Mesendoderm (in vitro differentiated cells): ENCODE results near the gene OR1N2. TPM values are rescaled to one million over a fixed set of nuclear protein-coding genes. Genes with fewer than 3 reads are reported as not detected.

Experiments used
- DNase-seq: peaks from one replicate; pipeline ENCODE4 v3.0.0; 2013
- H2AK5ac ChIP-seq: 2 replicates; pipeline ENCODE4 v1.6.1; 2013; ENCODE audit warnings: low read length, inconsistent platforms
- H2BK120ac ChIP-seq: 2 replicates; pipeline ENCODE4 v1.6.1; 2013; ENCODE audit warnings: low read depth, mild to moderate bottlenecking, low read length, moderate library complexity, mixed read lengths
- H2BK15ac ChIP-seq: replicated peaks from 2 replicates; pipeline ENCODE4 v1.6.1; 2013; ENCODE audit warnings: low read depth, mild to moderate bottlenecking, moderate library complexity
- H2BK5ac ChIP-seq: 2 replicates; pipeline ENCODE4 v1.6.1; 2013; ENCODE audit warnings: low read length, inconsistent platforms
- H3K18ac ChIP-seq: 2 replicates; pipeline ENCODE4 v1.6.1; 2013; ENCODE audit warnings: mild to moderate bottlenecking, low read length, mixed read lengths
- H3K23ac ChIP-seq: one replicate; pipeline ENCODE4 v1.6.1; 2013; ENCODE audit warnings: low read length
- H3K27ac ChIP-seq: 2 replicates; pipeline ENCODE4 v1.5.1; 2013; ENCODE audit warnings: low read depth, mild to moderate bottlenecking, inconsistent platforms, low read length, moderate library complexity
- H3K27me3 ChIP-seq: 2 replicates; pipeline ENCODE4 v1.6.1; 2013; ENCODE audit warnings: low read length, control low read depth, mild to moderate bottlenecking, inconsistent platforms; ENCODE audit not compliant: insufficient read depth, poor library complexity
- H3K36me3 ChIP-seq: 2 replicates; pipeline ENCODE4 v1.6.1; 2013; ENCODE audit warnings: low read length, inconsistent platforms; ENCODE audit not compliant: control insufficient read depth, insufficient read depth
- H3K4ac ChIP-seq: one replicate; pipeline ENCODE4 v1.6.1; 2013; ENCODE audit warnings: low read depth, mild to moderate bottlenecking, low read length, moderate library complexity
- H3K4me1 ChIP-seq: 2 replicates; pipeline ENCODE4 v1.6.1; 2013; ENCODE audit warnings: low read depth, low read length, inconsistent platforms; ENCODE audit not compliant: control insufficient read depth
- H3K4me2 ChIP-seq: 2 replicates; pipeline ENCODE4 v1.6.1; 2013; ENCODE audit warnings: low read length
- H3K4me3 ChIP-seq: 2 replicates; pipeline ENCODE4 v1.5.1; 2013; ENCODE audit warnings: mild to moderate bottlenecking, low read length
- H3K56ac ChIP-seq: one replicate; pipeline ENCODE4 v1.6.1; 2013; ENCODE audit warnings: low read length
- H3K79me1 ChIP-seq: 2 replicates; pipeline ENCODE4 v1.6.1; 2013; ENCODE audit warnings: low read length, inconsistent platforms
- H3K79me2 ChIP-seq: 2 replicates; pipeline ENCODE4 v1.6.1; 2013; ENCODE audit warnings: mild to moderate bottlenecking, low read length; ENCODE audit not compliant: control insufficient read depth, insufficient read depth
- H3K9ac ChIP-seq: 2 replicates; pipeline ENCODE4 v1.6.1; 2013; ENCODE audit warnings: low read length, inconsistent platforms
- H4K5ac ChIP-seq: one replicate; pipeline ENCODE4 v1.6.1; 2013; ENCODE audit warnings: low read length
- H4K8ac ChIP-seq: one replicate; pipeline ENCODE4 v1.6.1; 2013; ENCODE audit warnings: low read depth, mild to moderate bottlenecking, control low read depth, low read length, moderate library complexity
- WGBS: extraction: QIAGEN DNeasy Blood & Tissue Kit; methylation state at CpG from one replicate; pipeline ENCODE4 v1.1.7; 2013; ENCODE audit warnings: low lambda C conversion rate, missing lambda C conversion rate; ENCODE audit not compliant: insufficient coverage; ENCODE audit errors: extremely low coverage; 5-methylcytosine and 5-hydroxymethylcytosine counted together
- polyA plus RNA-seq, 2 experiments: library from polyadenylated mRNA; stranded (reverse); fragments of 200-250 nt; gene quantifications; one replicate each; pipeline ENCODE4 v1.2.3, GENCODE V29; 2013

The OR1N2 gene, protein sequence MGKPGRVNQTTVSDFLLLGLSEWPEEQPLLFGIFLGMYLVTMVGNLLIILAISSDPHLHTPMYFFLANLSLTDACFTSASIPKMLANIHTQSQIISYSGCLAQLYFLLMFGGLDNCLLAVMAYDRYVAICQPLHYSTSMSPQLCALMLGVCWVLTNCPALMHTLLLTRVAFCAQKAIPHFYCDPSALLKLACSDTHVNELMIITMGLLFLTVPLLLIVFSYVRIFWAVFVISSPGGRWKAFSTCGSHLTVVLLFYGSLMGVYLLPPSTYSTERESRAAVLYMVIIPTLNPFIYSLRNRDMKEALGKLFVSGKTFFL
- polyA plus RNA-seq (2013, experiment 1 of 2): not detected
- polyA plus RNA-seq (2013, experiment 2 of 2): not detected

- no peaks in the 10 kb centered on the region for H3K4me1 ChIP-seq
Measured at GRCh38 chr9:122552812-122553211, at the start of gene OR1N2. OR1N2 (plus strand) TSS chr9:122553112; CDS start chr9:122553212, 100 bp downstream.

GRCh38 chr9:122506964-122507363 lies 45.9 kb upstream of the OR1N2 start:
- H3K79me1 ChIP-seq: no peaks in the 10 kb centered on the region
- H4K8ac ChIP-seq: no peak overlapping the region
- no peak overlapping the region for H3K18ac ChIP-seq
- no peak overlapping the region for H2BK5ac ChIP-seq
- no peak overlapping the region for H3K4me3 ChIP-seq
- H3K27ac ChIP-seq: no peak overlapping the region
- no peak overlapping the region for H2BK120ac ChIP-seq
- no peak overlapping the region for H4K5ac ChIP-seq
- H2BK15ac ChIP-seq: no peak overlapping the region
- no peak overlapping the region for H3K4ac ChIP-seq
- no peaks in the 10 kb centered on the region for H3K4me1 ChIP-seq
- no peak overlapping the region for H3K56ac ChIP-seq
- no peak overlapping the region for H3K4me2 ChIP-seq
- no CpG with 5 or more reads among the region's 2 CpGs for WGBS
- no peaks in the 10 kb centered on the region for H3K27me3 ChIP-seq
- H3K36me3 ChIP-seq: no peaks in the 10 kb centered on the region
- H2AK5ac ChIP-seq: no peak overlapping the region
- H3K23ac ChIP-seq: no peak overlapping the region
- no peak for DNase-seq
- no peaks in the 10 kb centered on the region for H3K79me2 ChIP-seq
- H3K9ac ChIP-seq: no peak overlapping the region

More at GRCh38 chr9:122552812-122553211, at the start of gene OR1N2:
- no peak within 1 kb of the TSS for H4K8ac ChIP-seq
- H2BK120ac ChIP-seq: no peak within 1 kb of the TSS
- H3K9ac ChIP-seq: no peak within 1 kb of the TSS
- no peak within 1 kb of the TSS for H3K23ac ChIP-seq
- no peaks in the 10 kb centered on the region for H3K79me1 ChIP-seq
- DNase-seq: no peak
- no CpG with 5 or more reads among the region's 2 CpGs for WGBS
- no peaks in the 10 kb centered on the region for H3K79me2 ChIP-seq
- no peaks in the 10 kb centered on the region for H3K27me3 ChIP-seq
- no peak within 1 kb of the TSS for H3K4me3 ChIP-seq
- no peak within 1 kb of the TSS for H3K4ac ChIP-seq
- no peak within 1 kb of the TSS for H3K27ac ChIP-seq
- no peak within 1 kb of the TSS for H2AK5ac ChIP-seq
- no peaks in the 10 kb centered on the region for H3K36me3 ChIP-seq
- H2BK5ac ChIP-seq: no peak within 1 kb of the TSS
- H4K5ac ChIP-seq: no peak within 1 kb of the TSS
- H3K4me2 ChIP-seq: no peak within 1 kb of the TSS
- no peak within 1 kb of the TSS for H3K18ac ChIP-seq
- H3K56ac ChIP-seq: no peak within 1 kb of the TSS
- no peak within 1 kb of the TSS for H2BK15ac ChIP-seq

GRCh38 chr9:122510502-122510901 lies 42.4 kb upstream of the OR1N2 start, which contains the start of gene OR1J2:
OR1J2 (plus strand) TSS chr9:122510802; CDS start chr9:122510802, 0 bp downstream.
- DNase-seq: no peak
- H3K18ac ChIP-seq: no peak within 1 kb of the TSS
- no peak within 1 kb of the TSS for H3K56ac ChIP-seq
- H2BK15ac ChIP-seq: no peak within 1 kb of the TSS
- H3K9ac ChIP-seq: no peak within 1 kb of the TSS
- no peak within 1 kb of the TSS for H3K27ac ChIP-seq
- WGBS: no CpG with 5 or more reads among the region's 6 CpGs
- H3K23ac ChIP-seq: no peak within 1 kb of the TSS
- no peaks in the 10 kb centered on the region for H3K36me3 ChIP-seq
- no peak within 1 kb of the TSS for H4K5ac ChIP-seq
- no peak within 1 kb of the TSS for H3K4ac ChIP-seq
- no peaks in the 10 kb centered on the region for H3K27me3 ChIP-seq
- H3K4me2 ChIP-seq: no peak within 1 kb of the TSS
- H4K8ac ChIP-seq: no peak within 1 kb of the TSS
- H3K4me3 ChIP-seq: no peak within 1 kb of the TSS
- no peaks in the 10 kb centered on the region for H3K4me1 ChIP-seq
- no peaks in the 10 kb centered on the region for H3K79me1 ChIP-seq
- no peak within 1 kb of the TSS for H2AK5ac ChIP-seq
- H3K79me2 ChIP-seq: no peaks in the 10 kb centered on the region
- no peak within 1 kb of the TSS for H2BK5ac ChIP-seq
- no peak within 1 kb of the TSS for H2BK120ac ChIP-seq

DNA sequence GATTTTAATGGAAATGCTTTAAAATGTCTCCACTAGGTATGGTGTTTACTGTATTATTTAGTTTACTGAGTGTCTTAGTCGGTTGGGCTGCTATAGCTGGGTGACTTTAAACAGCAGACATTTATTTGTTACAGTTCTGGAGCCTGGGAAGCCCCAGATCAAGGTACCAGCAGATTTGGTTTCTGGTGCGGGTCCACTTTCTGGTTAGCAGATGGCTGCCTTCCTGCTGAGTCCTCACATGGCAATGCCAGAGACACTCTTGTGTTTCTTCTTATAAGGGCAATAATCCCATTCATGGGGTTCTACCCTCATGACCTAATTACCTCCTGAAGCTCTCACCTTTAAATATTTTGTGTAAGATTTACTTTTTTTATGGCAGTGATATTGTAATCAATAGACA lies 34.7 kb upstream of the OR1N2 start:
- Histone ChIP-seq H3K79me2 (no peaks in the 10 kb centered on the region), H4K8ac (no peak overlapping the region), H3K18ac (no peak overlapping the region), H3K56ac (no peak overlapping the region), H3K4ac (no peak overlapping the region), H2BK15ac (no peak overlapping the region), H2BK5ac (no peak overlapping the region), H3K27me3 (no peaks in the 10 kb centered on the region), H2AK5ac (no peak overlapping the region), H3K9ac (no peak overlapping the region), H3K4me2 (no peak overlapping the region), H3K36me3 (no peaks in the 10 kb centered on the region), H3K23ac (no peak overlapping the region), H2BK120ac (no peak overlapping the region), H3K4me3 (no peak overlapping the region), H3K79me1 (no peaks in the 10 kb centered on the region), H4K5ac (no peak overlapping the region), H3K27ac (no peak overlapping the region), H3K4me1 (no peaks in the 10 kb centered on the region)
- no peak for DNase-seq
- WGBS: no CpG with 5 or more reads among the region's 2 CpGs

- DNase-seq: no peak
- H2BK15ac ChIP-seq: no peak within 1 kb of the TSS
- H3K4me2 ChIP-seq: no peak within 1 kb of the TSS
- no peak within 1 kb of the TSS for H4K8ac ChIP-seq
- no peak within 1 kb of the TSS for H2BK5ac ChIP-seq
- no peak within 1 kb of the TSS for H2BK120ac ChIP-seq
- no peak within 1 kb of the TSS for H3K4ac ChIP-seq
- H3K18ac ChIP-seq: no peak within 1 kb of the TSS
- H3K56ac ChIP-seq: no peak within 1 kb of the TSS
- no peak within 1 kb of the TSS for H3K23ac ChIP-seq
- no peak within 1 kb of the TSS for H3K9ac ChIP-seq
- no CpG with 5 or more reads among the region's 4 CpGs for whole genome bisulfite sequencing
- H3K4me3 ChIP-seq: no peak within 1 kb of the TSS
- H3K27ac ChIP-seq: no peak within 1 kb of the TSS
- H2AK5ac ChIP-seq: no peak within 1 kb of the TSS
- H3K4me1 ChIP-seq: no peaks in the 10 kb centered on the region
- no peak within 1 kb of the TSS for H4K5ac ChIP-seq
- no peaks in the 10 kb centered on the region for H3K27me3 ChIP-seq
- H3K79me1 ChIP-seq: no peaks in the 10 kb centered on the region
- no peaks in the 10 kb centered on the region for H3K79me2 ChIP-seq
- H3K36me3 ChIP-seq: no peaks in the 10 kb centered on the region
Measured at GRCh38 chr9:122518841-122519240, 34.1 kb upstream of the OR1N2 start, which contains the start of gene OR1J4. OR1J4 (plus strand) TSS chr9:122519141; CDS start chr9:122519141, 0 bp downstream.
